Anterior cingulate cortex (tissue), 58 donors: ENCODE measurements around the gene KLB.
A peak's percentile ranks its signal among the peaks of the same experiment; 100 is the strongest.
"Not testable (repeated sequence)": the region's sequence is repeated elsewhere in the genome, so short reads cannot be mapped to it uniquely, and the experiment has no call there.

Experiments used
- DNase-seq, 58 donors: peaks; one replicate each; lab custom pipeline; 2025; lab: John Stamatoyannopoulos, UW

The KLB gene

DNA sequence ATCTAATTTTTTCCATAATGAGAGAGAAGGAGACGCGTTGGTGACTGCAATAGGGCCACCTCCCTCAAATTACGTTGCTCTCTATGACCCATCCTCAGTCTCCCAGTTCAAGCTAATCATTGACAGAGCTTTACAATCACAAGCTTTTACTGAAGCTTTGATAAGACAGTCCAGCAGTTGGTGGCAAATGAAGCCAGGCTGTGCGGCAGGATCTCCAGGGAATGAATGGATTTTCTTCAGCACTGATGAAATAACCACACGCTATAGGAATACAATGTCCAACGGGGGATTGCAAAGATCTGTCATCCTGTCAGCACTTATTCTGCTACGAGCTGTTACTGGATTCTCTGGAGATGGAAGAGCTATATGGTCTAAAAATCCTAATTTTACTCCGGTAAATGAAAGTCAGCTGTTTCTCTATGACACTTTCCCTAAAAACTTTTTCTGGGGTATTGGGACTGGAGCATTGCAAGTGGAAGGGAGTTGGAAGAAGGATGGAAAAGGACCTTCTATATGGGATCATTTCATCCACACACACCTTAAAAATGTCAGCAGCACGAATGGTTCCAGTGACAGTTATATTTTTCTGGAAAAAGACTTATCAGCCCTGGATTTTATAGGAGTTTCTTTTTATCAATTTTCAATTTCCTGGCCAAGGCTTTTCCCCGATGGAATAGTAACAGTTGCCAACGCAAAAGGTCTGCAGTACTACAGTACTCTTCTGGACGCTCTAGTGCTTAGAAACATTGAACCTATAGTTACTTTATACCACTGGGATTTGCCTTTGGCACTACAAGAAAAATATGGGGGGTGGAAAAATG lies at the start of gene KLB:
Gene KLB, plus strand, starts transcription at position 168 of the 821 bp plus-strand sequence. Its CDS starts 20 bp downstream, at position 188.
- DNase-seq = no peak

DNA sequence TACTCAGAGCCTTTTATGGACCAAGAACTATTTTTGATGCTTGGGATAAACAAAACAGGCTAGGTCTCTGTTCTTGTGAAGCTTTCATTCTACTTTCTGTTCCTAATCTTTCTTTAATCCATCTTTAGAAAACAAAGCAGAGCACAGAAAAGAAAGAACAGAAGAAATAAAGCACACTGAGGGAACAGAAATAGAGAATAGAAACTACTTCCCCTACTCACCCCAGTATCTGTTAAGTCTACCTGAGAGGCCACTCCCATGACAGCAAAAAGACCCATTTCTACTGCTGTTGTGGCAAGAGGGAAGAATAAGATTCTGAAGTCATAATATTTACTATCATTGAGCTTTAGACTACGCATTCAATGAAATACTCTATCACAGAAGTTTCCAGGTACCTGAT lies 49.7 kb upstream of the KLB start:
- DNase-seq = no peak

DNA sequence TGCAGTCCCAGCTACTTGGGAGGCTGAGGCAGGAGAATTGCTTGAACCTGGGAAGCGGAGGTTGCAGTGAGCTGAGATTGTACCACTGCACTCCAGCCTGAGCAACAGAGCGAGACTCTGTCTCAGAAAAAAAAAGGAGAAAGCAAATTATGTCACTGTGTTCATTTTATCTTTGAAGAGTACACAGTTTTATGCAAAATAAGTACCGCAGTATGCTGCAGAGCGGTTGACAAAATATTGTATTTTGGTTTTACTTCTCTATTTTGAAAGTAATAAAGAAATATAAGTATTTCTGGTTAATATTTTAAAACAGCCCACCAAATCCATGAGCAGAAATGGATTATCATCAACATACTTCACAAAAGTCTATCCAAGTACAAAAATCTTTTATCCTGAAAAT lies 46.1 kb upstream of the KLB start:
- not testable (repeated sequence) for DNase-seq

DNA sequence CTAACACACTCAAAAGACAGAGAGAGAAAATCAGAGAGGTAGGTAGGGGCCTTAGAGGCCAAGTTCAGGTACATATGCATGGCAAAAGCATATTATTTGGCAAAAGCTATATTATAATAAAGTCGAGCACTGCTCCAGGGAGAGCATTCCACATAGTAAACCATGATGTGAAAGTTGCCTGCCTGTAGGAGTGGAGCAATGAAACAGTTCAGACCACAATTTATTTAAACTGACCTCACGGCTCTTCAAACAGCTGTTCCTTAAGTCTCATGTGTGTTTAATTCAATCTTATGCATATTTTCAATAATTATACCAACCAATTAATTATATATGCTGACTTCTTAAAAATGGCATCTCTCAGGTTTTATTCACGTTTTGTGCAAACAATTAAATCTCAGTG lies 43.9 kb upstream of the KLB start:
- no peak for DNase-seq

DNA sequence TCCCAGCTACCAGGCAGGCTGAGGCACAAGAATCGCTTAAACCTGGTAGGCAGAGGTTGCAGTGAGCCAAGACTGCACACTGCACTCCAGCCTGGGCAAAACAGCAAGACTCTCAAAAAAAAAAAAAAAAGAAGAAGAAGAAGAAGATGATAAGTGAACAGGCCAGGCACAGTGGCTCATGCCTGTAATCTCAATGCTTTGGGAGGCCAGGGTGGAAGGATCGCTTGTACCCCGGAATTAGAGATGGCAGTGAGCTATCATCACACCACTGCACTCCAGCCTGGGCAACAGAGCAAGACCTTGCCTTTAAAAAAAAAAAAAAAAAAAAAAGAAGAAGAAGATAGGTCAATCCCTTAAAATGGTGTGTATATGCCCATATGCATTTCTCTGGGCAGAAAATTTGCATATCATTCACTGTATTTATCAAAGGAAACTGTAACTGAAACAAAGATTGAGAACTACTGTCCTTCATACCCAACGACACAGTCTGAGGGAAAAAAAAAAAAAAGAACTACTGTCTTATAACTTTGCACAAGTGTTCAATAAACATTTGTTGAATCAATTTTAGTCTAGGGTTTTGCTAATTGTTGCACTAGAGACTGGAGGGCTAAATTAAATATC lies 42.8 kb upstream of the KLB start:
- no peak for DNase-seq

DNA sequence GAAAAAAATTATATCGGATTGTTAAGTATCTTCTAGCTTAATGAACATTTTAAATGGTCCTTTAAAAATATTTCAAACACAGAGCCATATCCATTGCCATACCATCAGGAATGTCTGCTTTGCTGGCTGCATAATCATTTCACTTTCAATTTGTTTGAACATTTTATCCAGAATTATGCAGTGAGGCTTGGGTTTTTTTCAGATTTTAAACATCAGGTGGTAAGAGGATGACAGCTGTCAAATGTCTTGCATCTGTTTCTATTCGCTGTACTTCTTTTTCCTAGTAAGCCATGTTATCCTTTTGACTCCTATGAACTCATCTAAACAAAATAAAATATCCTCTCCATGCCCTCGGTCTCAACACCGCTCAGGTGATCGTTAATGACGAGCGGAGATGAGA lies 41.4 kb upstream of the KLB start:
- DNase-seq = no peak

DNA sequence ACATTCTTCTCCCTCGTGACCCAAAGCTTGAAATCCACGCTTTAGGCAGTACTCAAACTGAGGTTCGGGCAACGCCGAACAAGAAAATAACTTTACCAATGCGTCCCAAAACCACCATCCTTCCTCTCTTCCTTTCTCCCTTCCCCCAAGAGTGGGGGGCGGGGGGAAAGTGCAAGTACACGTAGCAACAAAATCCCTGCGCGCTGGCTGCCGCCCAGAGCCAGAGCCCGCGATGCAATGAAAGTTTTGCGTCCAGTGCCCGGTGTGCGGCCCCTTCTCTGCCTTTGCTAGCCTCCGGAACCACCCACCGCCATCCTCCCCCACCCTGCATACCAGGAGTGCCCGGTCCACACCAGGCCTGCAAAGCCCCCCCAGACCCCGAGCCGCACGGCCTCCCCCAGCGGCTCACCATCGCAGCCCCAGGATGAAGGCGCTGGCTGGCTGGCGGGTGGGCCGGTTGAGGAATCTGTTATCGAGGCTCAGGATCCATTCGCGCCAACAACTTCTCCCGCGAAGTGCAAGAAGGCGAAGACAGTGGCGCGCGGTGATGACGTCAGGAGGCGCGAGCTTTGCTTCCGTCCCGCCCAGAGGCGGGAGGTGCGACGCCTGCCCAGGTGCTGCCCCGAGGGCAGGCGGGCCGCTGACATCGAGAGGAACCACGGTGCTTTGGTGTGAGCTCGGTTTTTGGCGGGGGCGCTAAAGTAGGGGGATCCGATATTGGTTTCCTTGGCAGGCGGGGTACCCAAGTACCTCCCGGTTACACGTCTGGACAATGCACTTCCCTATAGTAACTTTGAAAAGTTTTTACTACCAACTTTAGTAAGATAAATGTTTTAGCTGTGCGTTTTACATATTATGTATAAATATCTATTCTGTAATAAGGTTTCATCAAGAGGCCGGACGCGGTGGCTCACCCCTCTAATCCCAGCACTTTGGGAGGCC lies 40.6 kb upstream of the KLB start, which contains the start of gene RFC1:
Gene RFC1, minus strand, starts transcription at position 533 of the 942 bp plus-strand sequence. Its CDS starts 121 bp downstream, at position 412.
- DNase-seq = peak in 57 of 58 donors; percentile 7 to 90 (median 72)

DNA sequence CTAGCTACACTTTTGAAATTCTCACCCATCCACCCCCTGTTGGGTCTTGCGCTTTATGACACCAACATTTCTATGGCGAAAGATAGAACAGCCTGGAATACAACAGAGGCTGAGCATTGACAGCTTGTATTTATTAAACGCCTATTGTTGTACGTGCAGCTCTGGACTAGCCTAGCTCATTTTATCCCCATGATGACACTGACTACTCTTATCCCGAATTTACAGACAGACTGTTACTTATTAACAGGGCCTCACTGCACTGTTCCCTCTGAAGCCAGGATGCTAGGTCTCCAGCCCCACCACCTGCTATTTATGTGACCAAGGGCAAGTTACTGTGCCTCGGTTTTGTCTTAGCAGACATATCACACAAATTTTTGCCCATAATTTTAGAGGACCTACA lies 39.6 kb upstream of the KLB start:
- DNase-seq = no peak

DNA sequence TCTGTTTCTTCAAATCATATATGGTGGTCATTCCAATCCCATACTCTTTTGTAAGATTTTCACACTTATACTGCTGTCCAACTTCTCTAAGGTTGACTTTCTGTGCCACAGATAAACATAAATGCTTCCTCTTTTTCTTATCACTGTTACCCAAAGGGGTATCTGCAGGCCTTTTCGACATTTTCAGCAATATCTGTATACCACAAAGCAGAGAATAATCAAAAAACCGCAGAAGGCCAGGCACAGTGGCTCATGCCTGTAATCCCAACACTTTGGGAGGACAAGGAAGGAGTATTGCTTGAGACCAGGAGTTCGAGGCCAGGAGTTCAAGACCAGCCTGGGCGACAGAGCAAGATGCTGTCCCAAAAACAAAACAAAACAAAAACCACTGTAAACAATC lies 37.4 kb upstream of the KLB start:
- DNase-seq = no peak

DNA sequence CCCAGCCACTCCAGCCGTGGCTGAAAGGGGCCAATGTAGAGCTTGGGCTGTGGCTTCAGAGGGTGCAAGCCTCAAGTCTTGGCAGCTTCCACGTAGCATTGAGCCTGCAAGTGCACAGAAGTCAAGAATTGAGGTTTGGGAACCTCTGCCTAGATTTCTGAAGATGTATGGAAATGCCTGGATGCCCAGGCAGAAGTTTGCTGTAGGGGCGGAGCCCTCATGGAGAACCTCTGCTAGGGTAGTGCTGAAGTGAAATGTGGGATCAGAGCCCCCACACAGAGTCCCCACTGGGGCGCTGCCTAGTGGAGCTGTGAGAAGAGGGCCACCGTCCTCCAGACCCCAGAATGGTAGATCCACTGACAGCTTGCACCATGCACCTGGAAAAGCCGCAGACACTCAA lies 35.5 kb upstream of the KLB start:
- not testable (repeated sequence) for DNase-seq

DNA sequence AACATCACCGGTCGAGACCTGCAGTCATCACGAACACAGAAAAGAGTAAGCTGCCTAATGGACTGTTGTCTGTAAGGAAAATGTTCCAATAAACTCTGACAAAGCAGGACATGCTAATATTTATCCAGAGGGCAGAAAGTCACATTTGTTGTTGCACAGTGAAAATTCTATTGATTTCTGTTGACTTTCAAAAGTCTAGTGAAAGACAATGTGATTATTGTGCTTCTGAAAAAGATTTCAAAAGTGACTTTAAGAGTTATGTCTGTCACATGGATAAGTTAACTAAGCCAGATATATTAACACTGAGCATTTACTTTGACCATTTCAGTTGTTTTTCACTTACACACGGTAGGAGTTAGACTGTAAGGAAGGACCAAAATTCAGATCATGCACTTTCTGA lies 31.3 kb upstream of the KLB start:
- no peak for DNase-seq

DNA sequence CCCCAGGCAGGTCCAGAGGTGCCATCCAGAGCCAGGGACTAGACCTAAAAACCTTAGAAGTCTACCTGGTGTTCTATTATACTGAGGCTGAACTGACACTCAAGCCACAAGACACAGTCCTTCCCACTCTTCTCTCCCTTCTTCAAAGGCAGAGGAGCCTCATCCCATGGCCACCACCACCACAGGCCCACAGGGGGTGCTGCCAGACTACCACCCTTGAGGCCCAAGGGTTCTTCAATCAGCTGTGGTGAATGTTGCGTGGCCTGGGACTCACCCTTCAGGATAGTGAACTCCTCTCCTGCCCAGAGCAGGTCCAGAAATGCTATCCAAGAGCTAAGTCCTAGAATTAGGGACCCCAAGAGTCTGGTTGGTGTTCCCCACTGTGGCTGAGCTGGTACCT lies 23.0 kb upstream of the KLB start:
- no peak for DNase-seq

DNA sequence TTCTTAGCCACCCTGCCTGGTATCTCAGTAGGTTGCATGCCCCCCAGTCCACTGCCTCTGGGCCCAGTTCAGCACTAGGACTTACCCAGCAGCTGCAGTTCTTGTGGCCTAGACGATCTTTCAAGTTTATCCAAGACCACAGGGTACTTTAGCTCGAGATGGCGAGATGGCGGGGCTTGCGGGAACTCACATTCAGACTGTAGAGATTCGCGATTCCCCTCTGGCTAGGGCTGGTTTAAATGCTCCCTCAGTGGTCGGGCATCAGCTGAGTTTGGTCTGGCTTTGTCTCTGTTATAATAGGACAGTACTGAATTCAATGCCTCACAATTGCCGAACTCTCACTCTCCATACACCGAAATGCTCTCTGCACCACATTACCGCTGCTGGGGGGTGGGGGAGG lies 22.2 kb upstream of the KLB start:
- DNase-seq = no peak

DNA sequence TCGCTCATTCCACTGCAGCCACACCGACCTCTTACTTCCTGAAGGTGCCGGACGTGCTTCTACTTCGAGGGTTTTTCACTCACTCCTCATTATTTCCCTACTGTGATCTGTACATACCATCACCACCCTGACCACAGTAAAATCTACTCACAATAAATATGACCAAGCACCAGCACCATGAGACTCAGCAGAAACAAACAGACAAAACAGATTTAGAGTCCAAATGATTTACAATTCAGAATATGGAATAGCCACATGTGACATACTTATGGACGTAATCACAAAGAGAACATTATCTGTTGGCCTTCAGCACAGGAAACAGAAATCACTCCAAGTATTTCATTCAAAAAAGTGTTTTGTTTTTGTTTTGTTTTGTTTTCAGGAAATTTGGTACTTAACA lies 16.1 kb upstream of the KLB start:
- DNase-seq = no peak

DNA sequence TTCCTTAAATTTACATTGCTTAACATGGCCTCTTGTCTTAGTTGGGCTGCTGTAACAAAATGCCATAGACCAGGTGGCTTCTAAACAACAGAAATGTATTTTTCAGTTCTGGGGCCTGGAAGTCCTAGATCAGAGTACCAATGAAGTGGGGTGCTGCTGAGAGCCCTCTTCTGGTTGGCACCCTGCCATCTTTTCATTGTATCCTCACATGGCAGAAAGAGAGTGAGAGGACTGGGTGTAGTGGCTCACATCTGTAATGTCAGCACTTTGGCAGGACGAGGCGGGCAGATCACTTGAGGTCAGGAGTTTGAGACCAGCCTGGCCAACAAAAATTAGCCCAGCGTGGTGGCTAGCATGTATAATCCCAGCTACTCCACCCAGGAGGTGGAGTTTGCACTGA lies 12.0 kb upstream of the KLB start:
- DNase-seq = peak in 1 of 58 donors; percentile 9

DNA sequence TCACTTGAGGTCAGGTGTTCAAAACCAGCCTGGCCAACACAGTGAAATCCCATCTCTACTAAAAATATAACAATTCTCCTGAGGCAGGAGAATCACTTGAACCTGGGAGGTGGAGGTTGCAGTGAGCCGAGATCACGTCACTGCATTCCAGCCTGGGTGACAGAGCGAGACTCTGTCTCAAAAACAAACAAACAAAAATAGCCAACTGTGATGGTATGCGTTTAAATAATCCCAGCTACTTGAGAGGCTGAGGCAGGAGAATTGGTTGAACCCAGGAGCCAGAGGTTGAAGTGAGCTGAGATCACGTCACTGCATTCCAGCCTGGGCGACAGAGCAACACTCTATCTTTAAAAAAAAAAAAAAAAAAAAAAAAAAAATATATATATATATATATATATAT lies 5.1 kb upstream of the KLB start:
- not testable (repeated sequence) for DNase-seq

DNA sequence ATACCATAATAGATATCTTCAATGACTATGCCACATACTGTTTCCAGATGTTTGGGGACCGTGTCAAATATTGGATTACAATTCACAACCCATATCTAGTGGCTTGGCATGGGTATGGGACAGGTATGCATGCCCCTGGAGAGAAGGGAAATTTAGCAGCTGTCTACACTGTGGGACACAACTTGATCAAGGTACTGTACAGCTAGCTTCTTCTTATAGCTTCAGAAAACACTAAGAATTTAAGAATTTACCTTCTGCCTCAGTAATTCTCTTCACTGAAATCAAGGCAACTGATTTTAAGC lies 805 bp downstream of the KLB start:
- DNase-seq = no peak

DNA sequence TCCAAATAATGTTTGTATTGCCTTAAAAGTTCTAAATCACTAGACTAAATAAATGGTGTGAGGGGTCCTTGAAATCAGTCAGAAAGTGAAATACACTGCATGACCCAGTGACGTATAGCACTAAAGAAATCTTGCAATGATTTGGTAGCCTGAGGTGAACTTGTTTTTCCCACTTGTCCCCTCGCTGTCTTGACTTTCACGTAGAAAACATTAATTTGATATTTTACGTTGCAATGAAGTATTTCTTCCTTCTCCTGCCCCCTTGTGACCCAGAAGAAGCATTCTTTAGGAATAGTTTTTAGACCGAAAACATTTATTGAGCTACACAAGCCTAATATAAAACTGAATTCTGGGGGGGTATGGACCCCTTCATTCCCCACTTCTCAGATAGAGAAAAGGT lies 3.7 kb downstream of the KLB start:
- no peak for DNase-seq

DNA sequence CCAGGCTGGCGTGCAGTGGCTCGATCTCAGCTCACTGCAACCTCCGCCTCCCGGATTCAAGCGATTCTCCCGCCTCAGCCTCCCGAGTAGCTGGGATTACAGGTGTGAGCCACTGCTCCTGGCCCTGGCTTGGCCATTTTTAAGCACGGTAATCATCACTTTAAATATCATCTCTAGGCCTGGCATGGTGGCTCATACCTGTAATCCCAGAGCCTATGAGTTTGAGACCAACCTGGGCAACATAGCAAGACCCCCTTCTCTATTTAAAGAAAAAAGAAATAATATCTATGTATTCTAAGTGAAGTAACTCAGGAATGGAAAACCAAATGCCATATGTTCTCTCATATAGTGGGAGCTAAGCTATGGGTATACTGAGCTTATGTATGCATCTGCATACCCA lies 4.8 kb downstream of the KLB start:
- DNase-seq = not testable (repeated sequence)

DNA sequence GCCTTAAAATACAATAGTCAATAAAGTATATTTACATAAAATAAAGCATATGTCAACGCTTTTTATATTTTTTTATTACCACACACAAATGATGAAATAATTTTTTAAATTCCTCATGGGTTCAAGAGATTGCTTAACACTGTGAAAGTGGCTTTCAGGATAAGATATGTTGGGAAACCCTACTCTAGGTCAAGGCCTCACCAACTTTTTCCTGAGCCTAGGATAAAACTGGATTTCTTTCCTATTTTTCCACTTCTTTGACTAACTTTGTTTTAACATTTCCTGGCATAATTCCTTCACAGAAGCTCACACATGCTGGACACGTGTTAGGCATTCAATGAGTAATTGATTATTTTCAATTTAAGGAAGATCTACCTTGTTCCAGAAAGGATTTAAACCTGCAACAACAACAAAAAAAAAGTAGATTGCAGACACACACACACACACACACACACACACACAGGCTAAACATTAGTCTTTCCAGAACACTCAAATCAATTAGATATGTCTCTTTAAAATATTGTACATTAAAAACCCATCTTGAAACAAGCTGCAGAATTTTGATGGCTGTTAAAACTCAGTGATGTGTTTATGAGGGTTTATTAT lies 9.1 kb downstream of the KLB start:
- DNase-seq = no peak

DNA sequence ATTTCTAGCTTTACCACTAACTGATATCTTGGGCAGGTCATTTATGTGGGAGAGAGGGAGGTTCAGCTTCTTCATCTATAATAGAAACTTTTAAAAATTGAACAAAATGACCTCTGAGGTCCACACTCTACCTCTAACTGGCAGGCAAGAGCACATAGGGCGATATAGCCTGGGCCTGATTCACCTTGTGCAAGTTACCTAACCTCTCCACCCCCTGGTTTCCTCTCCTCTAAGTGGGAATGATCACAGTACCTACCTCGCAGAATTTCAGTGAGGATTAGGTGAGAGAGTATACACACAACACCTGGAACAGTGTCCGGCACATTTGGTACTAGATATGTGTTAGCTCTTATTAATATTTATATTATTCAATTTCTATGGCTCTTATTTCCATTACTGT lies 15.5 kb downstream of the KLB start:
- DNase-seq = no peak
